Hepatocyte (in vitro differentiated cells): ENCODE data around the gene GTPBP2.

Experiments
- EZH2phosphoT487 ChIP-seq: fragments of 200-600 bp; sonication (generic); IDR thresholded peaks from one replicate; pipeline ENCODE4 v1.6.1; 2018; ENCODE audit warnings: antibody characterized with exemption, mild to moderate bottlenecking, low read depth, moderate library complexity; ENCODE audit not compliant: unreplicated experiment, severe bottlenecking
- TF ChIP-seq, protein P1 (sequence below): fragments of 200-600 bp; sonication (generic); IDR thresholded peaks from 2 replicates; pipeline ENCODE4 v1.5.1; 2016; ENCODE audit warnings: antibody characterized with exemption, mild to moderate bottlenecking; ENCODE audit not compliant: poor library complexity

DNA sequence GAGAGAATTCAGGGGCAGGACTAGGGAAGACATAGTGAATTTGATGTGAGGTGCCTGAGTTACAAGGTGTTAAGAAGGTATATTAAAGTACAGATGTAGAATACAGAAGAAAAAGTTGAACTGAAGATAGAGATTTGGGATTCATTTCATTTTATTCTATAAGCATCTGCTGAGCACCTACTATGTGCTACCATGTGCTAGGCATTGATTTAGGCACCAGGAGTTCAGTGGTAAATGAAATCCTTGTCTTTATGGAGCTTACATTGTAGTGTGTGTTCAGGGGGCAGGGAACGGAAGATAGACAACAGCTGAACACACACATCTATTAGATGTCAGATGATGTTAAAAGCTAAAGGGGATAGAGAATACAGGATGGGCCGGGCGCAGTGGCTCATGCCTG is 18.5 kb upstream of the GTPBP2 start:
- no peak for TF ChIP-seq EZH2phosphoT487
- TF ChIP-seq, protein P1, sequence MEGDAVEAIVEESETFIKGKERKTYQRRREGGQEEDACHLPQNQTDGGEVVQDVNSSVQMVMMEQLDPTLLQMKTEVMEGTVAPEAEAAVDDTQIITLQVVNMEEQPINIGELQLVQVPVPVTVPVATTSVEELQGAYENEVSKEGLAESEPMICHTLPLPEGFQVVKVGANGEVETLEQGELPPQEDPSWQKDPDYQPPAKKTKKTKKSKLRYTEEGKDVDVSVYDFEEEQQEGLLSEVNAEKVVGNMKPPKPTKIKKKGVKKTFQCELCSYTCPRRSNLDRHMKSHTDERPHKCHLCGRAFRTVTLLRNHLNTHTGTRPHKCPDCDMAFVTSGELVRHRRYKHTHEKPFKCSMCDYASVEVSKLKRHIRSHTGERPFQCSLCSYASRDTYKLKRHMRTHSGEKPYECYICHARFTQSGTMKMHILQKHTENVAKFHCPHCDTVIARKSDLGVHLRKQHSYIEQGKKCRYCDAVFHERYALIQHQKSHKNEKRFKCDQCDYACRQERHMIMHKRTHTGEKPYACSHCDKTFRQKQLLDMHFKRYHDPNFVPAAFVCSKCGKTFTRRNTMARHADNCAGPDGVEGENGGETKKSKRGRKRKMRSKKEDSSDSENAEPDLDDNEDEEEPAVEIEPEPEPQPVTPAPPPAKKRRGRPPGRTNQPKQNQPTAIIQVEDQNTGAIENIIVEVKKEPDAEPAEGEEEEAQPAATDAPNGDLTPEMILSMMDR: no peak
